Stimulated activated CD8-positive, alpha-beta memory T cell treated with anti-CD3 and anti-CD28 coated beads, Interleukin-12 subunit alpha, Interleukin-12 subunit beta, amount 100 ng/mL, for 24 hours (primary cell): ENCODE results near the gene USP34.
"Not testable (repeated sequence)": the region's sequence is repeated elsewhere in the genome, so short reads cannot be mapped to it uniquely, and the experiment has no call there.

Source experiments
- DNase-seq: peaks from one replicate; pipeline ENCODE4 v3.0.0-alpha.2; 2020; ENCODE audit errors: extremely low read depth

Gene USP34

GRCh38 chr2:61423714-61424113, 47.2 kb downstream of the USP34 start:
- DNase-seq = no peak

GRCh38 chr2:61421611-61422010, 49.3 kb downstream of the USP34 start:
- DNase-seq = no peak

GRCh38 chr2:61420991-61421544, 49.8 kb downstream of the USP34 start:
- no peak for DNase-seq

GRCh38 chr2:61419570-61419969, 51.3 kb downstream of the USP34 start:
- DNase-seq = no peak

- no peak for DNase-seq
These were observed 51.8 kb downstream of the USP34 start for GRCh38 chr2:61419129-61419528.

- no peak for DNase-seq
These were observed 53.8 kb downstream of the USP34 start for GRCh38 chr2:61416871-61417645.

- no peak for DNase-seq
These were observed 55.6 kb downstream of the USP34 start for GRCh38 chr2:61415265-61415664.

GRCh38 chr2:61414674-61415073, 56.2 kb downstream of the USP34 start:
- no peak for DNase-seq

GRCh38 chr2:61411109-61411508, 59.8 kb downstream of the USP34 start:
- no peak for DNase-seq

GRCh38 chr2:61410185-61410584, 60.7 kb downstream of the USP34 start:
- no peak for DNase-seq

- DNase-seq = no peak
These were observed 65.1 kb downstream of the USP34 start for GRCh38 chr2:61405813-61406212.

- no peak for DNase-seq
These were observed 66.4 kb downstream of the USP34 start for GRCh38 chr2:61404438-61404837.

GRCh38 chr2:61398413-61398812, 72.5 kb downstream of the USP34 start:
- DNase-seq = no peak

GRCh38 chr2:61396005-61396404, 74.9 kb downstream of the USP34 start:
- no peak for DNase-seq

- DNase-seq = not testable (repeated sequence)
These were observed 83.3 kb downstream of the USP34 start for GRCh38 chr2:61387588-61387987.

- DNase-seq = not testable (repeated sequence)
These were observed 90.0 kb downstream of the USP34 start for GRCh38 chr2:61380882-61381197.

GRCh38 chr2:61380056-61380881, 90.6 kb downstream of the USP34 start:
- no peak for DNase-seq

- DNase-seq = no peak
These were observed 91.4 kb downstream of the USP34 start for GRCh38 chr2:61379521-61379920.

- DNase-seq = no peak
These were observed 92.6 kb downstream of the USP34 start for GRCh38 chr2:61378281-61378680.

- DNase-seq = no peak
These were observed 93.8 kb downstream of the USP34 start for GRCh38 chr2:61377046-61377445.

- DNase-seq = no peak
These were observed 94.7 kb downstream of the USP34 start for GRCh38 chr2:61376211-61376610.

- no peak for DNase-seq
These were observed 99.9 kb downstream of the USP34 start for GRCh38 chr2:61371027-61371426.
